LNCAP (cell line): ENCODE data around the gene CAPN15.

Experiments used
- TF ChIP-seq, protein P1 (sequence below): fragments of 450-650 bp; IDR thresholded peaks from 2 replicates; pipeline ENCODE4 v1.5.1; 2017; ENCODE audit warnings: mild to moderate bottlenecking

The CAPN15 gene

DNA sequence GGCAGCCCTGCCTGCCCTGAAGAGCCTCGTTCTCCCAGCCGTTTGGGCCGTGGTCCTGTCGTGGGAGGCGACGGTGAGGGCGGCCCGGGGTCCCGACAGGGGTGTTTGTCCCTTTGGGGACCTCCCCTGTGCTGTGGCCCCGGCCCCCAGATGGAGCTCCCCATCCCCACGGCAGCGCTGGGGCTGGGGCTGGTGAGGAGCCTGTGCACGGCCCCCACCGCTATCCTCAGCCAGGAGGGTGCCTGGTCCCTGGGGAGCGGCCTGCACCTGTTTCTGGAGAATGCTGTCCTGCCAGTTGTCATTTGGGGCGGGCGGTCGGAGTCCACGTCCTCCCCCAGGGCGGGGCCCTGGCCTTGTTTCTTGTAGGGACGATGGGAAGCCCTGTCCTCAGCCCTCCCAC is 6.6 kb downstream of the CAPN15 start:
- TF ChIP-seq, protein P1, sequence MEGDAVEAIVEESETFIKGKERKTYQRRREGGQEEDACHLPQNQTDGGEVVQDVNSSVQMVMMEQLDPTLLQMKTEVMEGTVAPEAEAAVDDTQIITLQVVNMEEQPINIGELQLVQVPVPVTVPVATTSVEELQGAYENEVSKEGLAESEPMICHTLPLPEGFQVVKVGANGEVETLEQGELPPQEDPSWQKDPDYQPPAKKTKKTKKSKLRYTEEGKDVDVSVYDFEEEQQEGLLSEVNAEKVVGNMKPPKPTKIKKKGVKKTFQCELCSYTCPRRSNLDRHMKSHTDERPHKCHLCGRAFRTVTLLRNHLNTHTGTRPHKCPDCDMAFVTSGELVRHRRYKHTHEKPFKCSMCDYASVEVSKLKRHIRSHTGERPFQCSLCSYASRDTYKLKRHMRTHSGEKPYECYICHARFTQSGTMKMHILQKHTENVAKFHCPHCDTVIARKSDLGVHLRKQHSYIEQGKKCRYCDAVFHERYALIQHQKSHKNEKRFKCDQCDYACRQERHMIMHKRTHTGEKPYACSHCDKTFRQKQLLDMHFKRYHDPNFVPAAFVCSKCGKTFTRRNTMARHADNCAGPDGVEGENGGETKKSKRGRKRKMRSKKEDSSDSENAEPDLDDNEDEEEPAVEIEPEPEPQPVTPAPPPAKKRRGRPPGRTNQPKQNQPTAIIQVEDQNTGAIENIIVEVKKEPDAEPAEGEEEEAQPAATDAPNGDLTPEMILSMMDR, result no peak

DNA sequence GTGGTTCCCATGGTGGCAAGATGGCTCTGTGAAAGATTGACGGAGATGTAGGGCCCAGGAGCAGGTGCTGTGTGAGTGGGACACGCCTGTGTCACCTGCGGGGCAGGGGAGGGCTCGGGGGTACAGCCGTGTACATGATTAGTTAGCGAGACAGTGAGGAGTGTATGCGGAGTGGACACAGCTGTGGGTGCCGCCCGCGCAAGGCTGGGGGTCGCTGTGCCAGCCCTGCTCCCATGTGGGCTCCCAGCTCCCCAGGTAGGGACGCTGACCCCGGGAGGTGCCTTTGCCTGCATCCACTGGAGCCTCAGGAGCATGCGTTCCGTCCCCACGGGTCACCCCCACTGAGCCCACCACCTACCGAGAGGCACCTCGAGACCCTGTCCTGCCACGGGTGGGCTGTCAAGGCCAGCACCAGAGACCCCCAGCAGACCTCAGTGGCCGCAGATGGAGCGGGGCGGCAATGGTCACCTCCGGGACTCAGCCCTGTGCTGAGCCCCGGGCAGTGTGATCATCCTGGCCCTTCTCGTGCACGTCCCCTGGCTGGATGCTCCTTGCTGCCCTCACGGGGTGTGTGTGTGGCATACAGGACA is 7.4 kb downstream of the CAPN15 start:
- TF ChIP-seq, protein P1, result no peak

DNA sequence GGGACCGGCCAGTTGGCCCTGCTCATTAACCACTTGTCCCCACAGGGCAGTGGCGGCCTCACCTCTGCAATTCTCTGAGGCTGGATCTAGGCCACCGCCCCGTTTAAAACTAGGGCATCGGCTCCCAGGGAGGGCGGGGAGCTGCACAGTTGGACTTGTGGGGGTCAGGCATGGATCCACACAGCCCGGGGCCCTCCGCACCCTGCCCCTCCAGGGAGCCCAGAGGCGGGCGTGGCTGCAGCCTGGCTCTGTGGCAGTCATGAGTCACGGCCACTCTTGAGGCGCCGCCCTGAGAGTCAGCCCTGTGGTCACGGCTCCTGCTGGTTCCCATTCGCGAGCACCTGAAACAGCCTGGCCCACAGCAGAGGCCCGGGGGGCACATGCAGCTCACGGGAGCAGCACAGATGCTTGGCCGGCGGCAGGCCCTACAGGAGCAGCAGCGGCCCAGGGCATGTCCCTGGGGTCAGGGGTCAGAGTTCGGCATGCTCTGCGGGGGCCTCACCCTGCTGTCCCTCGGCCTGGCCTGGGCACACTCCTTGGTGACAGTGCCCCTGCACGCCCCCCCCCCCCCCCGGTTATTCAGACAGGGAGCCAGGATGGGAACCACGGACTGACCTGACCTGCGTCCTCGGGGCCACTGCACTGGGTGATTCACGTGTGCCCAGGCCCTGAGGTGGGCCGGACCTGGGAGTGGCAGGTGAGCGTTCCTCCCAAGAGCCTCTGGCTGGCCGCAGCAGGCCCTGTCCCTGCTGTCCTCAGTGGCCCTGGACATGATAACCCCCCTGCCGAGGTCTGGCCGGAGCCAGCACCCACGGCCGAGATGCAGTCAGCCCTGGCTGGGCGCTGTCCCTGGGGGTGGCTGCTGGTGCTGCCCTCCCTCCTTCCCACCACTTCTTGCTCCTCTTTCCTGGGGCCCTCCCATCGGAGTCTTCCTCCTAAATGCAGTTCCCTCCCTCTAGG is 8.2 kb downstream of the CAPN15 start:
- TF ChIP-seq, protein P1, result no peak

DNA sequence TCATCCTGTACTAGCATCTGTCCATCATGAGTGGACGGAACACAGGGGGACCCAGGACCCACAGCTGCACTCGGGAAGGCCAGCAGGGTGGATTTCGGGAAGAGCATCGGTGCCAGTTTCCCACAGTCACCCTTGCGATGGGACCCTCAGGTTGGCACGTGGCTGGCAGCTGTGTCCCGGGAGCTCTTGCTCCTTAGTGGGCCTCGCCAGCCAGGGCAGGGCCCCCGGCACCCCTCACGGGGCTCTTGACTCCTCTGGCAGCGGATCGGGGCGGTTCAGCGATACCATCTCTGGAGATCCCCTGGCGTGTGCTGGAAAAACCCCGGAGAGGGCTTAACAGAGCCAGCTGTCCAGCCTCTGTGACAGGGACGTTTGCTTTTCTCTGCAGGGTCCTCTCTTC is 9.2 kb downstream of the CAPN15 start:
- TF ChIP-seq, protein P1, result no peak

DNA sequence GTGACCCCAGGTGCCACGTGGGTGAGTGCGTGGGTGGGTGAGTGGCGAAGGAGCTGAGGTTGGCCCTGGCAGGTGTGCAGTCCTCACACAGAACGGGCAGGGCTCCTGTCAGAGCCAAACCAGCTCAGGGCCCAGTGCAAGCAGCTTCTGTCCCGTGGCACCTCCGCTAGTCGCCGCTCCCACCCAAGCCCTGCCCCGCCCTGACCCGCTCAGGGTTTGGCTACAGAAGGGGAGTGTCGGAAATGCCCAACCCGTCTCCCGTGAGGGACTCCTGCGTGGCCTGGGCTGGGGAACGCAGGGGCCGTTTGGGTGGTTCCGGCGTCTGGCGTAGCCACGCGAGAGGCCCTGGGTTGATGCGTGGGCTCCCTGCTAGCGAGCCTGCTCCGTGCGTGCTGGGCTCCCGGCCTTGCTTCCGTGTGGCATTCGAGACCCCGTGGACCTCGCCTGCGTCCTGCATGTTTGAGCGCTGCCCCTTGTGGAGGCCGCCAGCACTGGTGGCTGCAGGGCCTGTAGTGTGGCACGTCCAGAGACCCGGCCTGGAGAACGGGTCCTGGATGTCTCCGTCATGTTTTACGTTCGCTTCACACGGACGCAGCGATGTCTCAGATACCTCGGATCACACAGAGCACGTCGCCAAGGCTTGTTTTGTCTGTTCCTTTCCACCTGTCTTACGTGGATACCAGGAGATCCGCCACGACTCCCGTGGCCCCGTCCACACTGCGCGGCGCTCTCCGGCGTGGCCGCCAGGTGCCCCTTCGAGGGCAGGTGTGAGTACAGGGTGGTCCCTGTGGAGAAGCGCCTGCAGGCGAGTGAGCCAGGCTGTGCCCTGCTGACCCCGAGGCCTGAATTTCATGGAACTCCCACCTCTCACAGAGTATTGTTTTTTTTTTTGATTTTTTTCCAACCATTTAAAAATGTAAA is 10.2 kb downstream of the CAPN15 start:
- TF ChIP-seq, protein P1, result 0 out of 2 replicates have a peak, but pooled peaks have one; percentile 17

DNA sequence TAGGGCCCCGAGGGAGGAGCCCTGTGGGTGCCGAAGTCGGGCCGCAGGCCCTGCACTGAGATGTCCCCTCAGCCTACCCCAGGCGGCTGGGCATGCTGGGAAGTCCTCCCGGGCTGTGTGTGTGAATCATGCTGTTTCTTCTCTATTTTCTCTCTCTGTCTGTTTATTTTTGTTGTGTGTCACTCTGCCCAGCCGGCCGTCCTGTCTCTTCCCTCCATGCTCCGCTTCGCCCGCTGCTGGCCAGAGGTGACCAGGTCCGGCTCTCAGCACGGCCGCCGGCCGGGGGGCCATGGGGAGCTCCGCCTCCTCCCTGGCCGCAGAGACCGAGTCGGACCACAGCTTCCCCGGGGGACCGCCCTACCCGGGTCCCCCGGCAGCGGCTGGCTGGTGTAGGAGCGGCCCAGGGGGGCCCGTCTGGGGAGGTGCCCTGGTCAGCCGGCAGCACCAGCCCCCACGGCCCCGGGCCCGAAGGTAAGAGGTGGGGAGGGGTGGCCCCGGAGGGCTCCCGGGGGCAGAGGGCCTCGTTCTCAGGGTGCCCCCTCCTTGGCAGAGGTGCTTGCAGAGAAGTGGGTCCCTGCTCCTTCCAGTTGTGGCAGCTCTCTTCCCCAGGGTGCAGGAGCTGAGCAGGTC is 12.5 kb downstream of the CAPN15 start:
- TF ChIP-seq, protein P1, result no peak
